Fibroblast of villous mesenchyme (primary cell): ENCODE results near the gene KMT5B. TPM values are rescaled to one million over a fixed set of nuclear protein-coding genes. Genes with fewer than 3 reads are reported as not detected.

Experiments used
- DNase-seq: peaks from one replicate; pipeline ENCODE4 v3.0.0-alpha.2; 2010; ENCODE audit warnings: low read depth
- H3K4me3 ChIP-seq: 2 replicates; pipeline ENCODE4 v1.5.1; 2011; ENCODE audit warnings: low read depth, mild to moderate bottlenecking, low read length
- total RNA-seq: library from RNA; depleted of rRNA; stranded (reverse); fragments of >200 nt; gene quantifications from 2 replicates; pipeline ENCODE4 v1.2.3, GENCODE V29; 2012
- TF ChIP-seq, protein P1 (sequence below): IDR thresholded peaks from 2 replicates; pipeline ENCODE4 v1.5.1; 2012; ENCODE audit warnings: low read depth, mild to moderate bottlenecking, low read length; ENCODE audit not compliant: insufficient read depth

Gene KMT5B
- total RNA-seq, 1 donor, result 29.4 TPM

- DNase-seq, result no peak
- TF ChIP-seq, protein P1, sequence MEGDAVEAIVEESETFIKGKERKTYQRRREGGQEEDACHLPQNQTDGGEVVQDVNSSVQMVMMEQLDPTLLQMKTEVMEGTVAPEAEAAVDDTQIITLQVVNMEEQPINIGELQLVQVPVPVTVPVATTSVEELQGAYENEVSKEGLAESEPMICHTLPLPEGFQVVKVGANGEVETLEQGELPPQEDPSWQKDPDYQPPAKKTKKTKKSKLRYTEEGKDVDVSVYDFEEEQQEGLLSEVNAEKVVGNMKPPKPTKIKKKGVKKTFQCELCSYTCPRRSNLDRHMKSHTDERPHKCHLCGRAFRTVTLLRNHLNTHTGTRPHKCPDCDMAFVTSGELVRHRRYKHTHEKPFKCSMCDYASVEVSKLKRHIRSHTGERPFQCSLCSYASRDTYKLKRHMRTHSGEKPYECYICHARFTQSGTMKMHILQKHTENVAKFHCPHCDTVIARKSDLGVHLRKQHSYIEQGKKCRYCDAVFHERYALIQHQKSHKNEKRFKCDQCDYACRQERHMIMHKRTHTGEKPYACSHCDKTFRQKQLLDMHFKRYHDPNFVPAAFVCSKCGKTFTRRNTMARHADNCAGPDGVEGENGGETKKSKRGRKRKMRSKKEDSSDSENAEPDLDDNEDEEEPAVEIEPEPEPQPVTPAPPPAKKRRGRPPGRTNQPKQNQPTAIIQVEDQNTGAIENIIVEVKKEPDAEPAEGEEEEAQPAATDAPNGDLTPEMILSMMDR, result no peak
- H3K4me3 ChIP-seq, result no peak overlapping the region
Measured at GRCh38 chr11:68216171-68216938, 3.3 kb upstream of the KMT5B start.

DNA sequence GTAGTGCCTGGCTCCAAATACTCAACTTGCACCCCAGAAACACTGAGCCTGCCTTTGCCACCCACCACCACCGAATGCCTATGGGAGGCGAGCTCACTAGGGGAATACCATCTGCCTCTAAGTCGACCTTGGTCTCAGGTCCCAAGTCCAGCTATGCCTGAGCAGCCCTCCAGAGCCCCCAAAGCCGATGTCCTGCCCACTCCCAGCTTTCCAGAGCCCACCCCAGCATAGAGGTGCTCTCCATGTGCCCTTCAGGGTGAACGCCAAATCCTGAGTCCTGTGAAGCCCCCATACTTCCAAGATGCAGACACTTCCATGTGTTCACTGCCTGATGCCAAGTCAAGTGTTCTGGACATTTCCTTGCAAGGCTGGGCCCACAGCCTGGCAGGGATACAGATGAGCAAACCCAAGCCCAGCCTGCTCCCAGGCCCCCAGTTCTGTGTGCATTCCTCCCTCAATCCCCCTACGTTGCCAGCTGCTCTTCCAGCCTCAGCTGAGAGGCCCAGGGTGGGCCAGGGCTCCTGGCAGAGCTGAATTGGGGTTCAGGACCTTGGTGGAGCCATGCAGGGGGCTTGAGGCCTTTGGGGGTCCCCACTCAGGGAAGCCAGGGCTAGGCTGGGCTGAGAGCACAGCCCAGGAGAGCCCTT, 2.6 kb upstream of the KMT5B start:
- TF ChIP-seq, protein P1, result no peak
- DNase-seq, result no peak
- no peak overlapping the region for H3K4me3 ChIP-seq

- TF ChIP-seq, protein P1, result no peak
- no peak for DNase-seq
- H3K4me3 ChIP-seq, result no peak overlapping the region
Measured at GRCh38 chr11:68215087-68215445, 2.0 kb upstream of the KMT5B start.

- peak overlapping the region; percentile 95 for H3K4me3 ChIP-seq
- TF ChIP-seq, protein P1, result no peak
- no peak for DNase-seq
Measured at GRCh38 chr11:68214173-68215086, 1.3 kb upstream of the KMT5B start.

DNA sequence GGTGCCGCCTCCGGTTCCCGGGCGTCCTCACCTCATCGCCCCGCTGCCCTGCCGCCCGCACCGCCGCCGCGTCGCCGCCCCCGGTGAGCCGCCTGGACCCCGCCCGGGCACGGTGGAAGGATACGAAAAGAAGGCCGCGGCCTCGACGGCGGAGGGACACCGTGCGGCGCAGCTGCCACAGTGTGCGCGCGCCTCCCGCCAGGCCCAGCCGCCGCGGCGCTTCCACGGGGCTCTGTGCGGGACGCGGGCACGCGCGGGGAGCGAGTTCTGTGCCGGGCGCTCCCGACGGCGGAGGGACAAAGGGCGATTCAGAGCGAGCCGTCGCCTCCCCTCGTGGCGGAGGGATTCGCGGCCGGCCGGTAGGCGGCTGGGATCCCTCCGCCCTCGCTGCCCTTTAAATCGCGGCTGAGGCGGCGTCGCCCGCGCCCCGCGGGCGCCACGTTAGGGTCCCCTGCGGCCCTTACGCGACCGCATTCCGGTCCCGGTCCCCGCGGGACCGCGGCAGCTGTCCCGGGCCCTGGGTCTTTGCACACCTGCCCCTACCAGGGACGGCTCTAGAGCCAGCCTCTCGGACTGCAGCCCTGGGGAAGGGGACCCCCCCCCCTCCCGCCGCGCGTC, 568 bp upstream of the KMT5B start:
- TF ChIP-seq, protein P1, result no peak
- peak overlapping the region; percentile 95 for H3K4me3 ChIP-seq
- peak; percentile 97 for DNase-seq

- TF ChIP-seq, protein P1, result peak; percentile 26
- peak overlapping the region; percentile 95 for H3K4me3 ChIP-seq
- peak; percentile 84 for DNase-seq
Measured at GRCh38 chr11:68212421-68213134, 518 bp downstream of the KMT5B start.
